ENCODE data around the gene IL34. TPM values are rescaled to one million over a fixed set of nuclear protein-coding genes. Genes with fewer than 3 reads are reported as not detected.

IL34 gene
- polyA plus RNA-seq, 1 of the 3 experiments (the other 2 are of a cell fraction) = 0.18 TPM

- peak overlapping the region; percentile 60 for H3K9ac ChIP-seq
- POLR2A ChIA-PET = interaction anchor here (1.3 to 1.7 kb wide), 2 partner anchors 12 to 35 kb away, joined by 10 to 17 read pairs; no protein-coding TSS in a partner anchor
- no peaks in the 10 kb centered on the region for H3K79me2 ChIP-seq (ENCODE audit: insufficient read depth)
- CTCF ChIA-PET = interaction anchor here (1.3 to 3.3 kb wide), 9 partner anchors 11 to 67 kb away, joined by 3 to 25 read pairs (median 12); no protein-coding TSS in a partner anchor
- no peak for TF ChIP-seq SMC3 (IDR thresholded peaks at IDR 0.05; ENCODE audit: low read depth, low read length)
- TF ChIP-seq GATA2 (CRISPR knock-in tag; IDR thresholded peaks at IDR 0.05) = no peak
- no peak for TF ChIP-seq REST (IDR thresholded peaks at IDR 0.05; ENCODE audit: low read depth, low read length)
- no peak for TF ChIP-seq USF1 (IDR thresholded peaks at IDR 0.05; ENCODE audit: borderline replicate concordance, low read depth)
- no peak for TF ChIP-seq ELF1 (IDR thresholded peaks at IDR 0.05)
- no peak for TF ChIP-seq MEF2A (IDR thresholded peaks at IDR 0.05; ENCODE audit: borderline replicate concordance, low read depth)
- TF ChIP-seq CTCF (IDR thresholded peaks at IDR 0.05) = no peak
- no peak for TF ChIP-seq USF2 (IDR thresholded peaks at IDR 0.05; ENCODE audit: borderline replicate concordance, low read depth, low read length)
- no peak for TF ChIP-seq GABPA (IDR thresholded peaks at IDR 0.05; ENCODE audit: low read depth)
- TF ChIP-seq FOXJ3 (CRISPR knock-in tag; IDR thresholded peaks at IDR 0.05) = no peak
- TF ChIP-seq SIN3A (IDR thresholded peaks at IDR 0.05; ENCODE audit: borderline replicate concordance, low read depth, low read length) = no peak
- TF ChIP-seq EP300 (IDR thresholded peaks at IDR 0.05; ENCODE audit: borderline replicate concordance in 1 of 2, low read depth in 1 of 2, low read length in 1 of 2) = no peak
- TF ChIP-seq POLR2AphosphoS5 (IDR thresholded peaks at IDR 0.05; ENCODE audit: low read depth, low read length) = no peak
- TF ChIP-seq FOXM1 (IDR thresholded peaks at IDR 0.05; ENCODE audit: low read depth) = no peak
- TF ChIP-seq NRF1 (IDR thresholded peaks at IDR 0.05; ENCODE audit: low read depth, low read length) = no peak
- no peak for TF ChIP-seq TEAD4 (IDR thresholded peaks at IDR 0.05; ENCODE audit: borderline replicate concordance, insufficient read depth)
- no peak for TF ChIP-seq TCF12 (IDR thresholded peaks at IDR 0.05)
- no peak for TF ChIP-seq JUND (IDR thresholded peaks at IDR 0.05)
- no peaks in the 10 kb centered on the region for H3K36me3 ChIP-seq (replicated peaks in 1 of 2; ENCODE audit: control insufficient read depth in 1 of 2, insufficient read depth in 2 of 2, low read length in 1 of 2)
- no peaks in the 10 kb centered on the region for H3K9me2 ChIP-seq
- WGBS (ENCODE audit: low lambda C conversion rate) = 86% methylated on average over 7 of the region's 8 CpGs
- no peaks in the 10 kb centered on the region for H3K27me3 ChIP-seq (ENCODE audit: insufficient read depth)
- no peaks in the 10 kb centered on the region for H4K20me1 ChIP-seq (ENCODE audit: insufficient read depth)
- H3K4me2 ChIP-seq = peak overlapping the region; percentile 60
- no peak for DNase-seq
- no peak overlapping the region for H3K4me3 ChIP-seq (ENCODE audit: low read depth in 2 of 2, low read length in 1 of 2)
- no peaks in the 10 kb centered on the region for H3K9me3 ChIP-seq
- peak overlapping the region; percentile 96 for H3K27ac ChIP-seq (ENCODE audit: low read depth in 2 of 2, low read length in 1 of 2)
- peak overlapping the region; percentile 60; the same call in 1 of the 2 replicates for H2AFZ ChIP-seq (ENCODE audit: low read depth)
- peaks cover 27% of the 10 kb centered on the region for H3F3A ChIP-seq (replicated peaks; ENCODE audit: insufficient read depth)
- peaks cover 54 to 79% of the 10 kb centered on the region in 2 experiments; a peak in 3 of 4 replicates for H3K4me1 ChIP-seq (ENCODE audit: control insufficient read depth in 1 of 2, insufficient read depth in 2 of 2, low read depth in 1 of 2, low read length in 1 of 2)
Observed at GRCh38 chr16:70702624-70703023, 56.3 kb downstream of the IL34 start.

Measured in SK-N-SH (cell line).